Neural cell (in vitro differentiated cells): ENCODE results near the gene RP9.

ENCODE experiments used
- EZH2 ChIP-seq: fragments of 200-600, 300-800 bp; shearing (Covaris generic), sonication (generic); IDR thresholded peaks from 2 replicates; pipeline ENCODE4 v1.6.1; 2014; ENCODE audit warnings: antibody characterized with exemption, low read length, borderline replicate concordance, mild to moderate bottlenecking; ENCODE audit not compliant: insufficient read depth, poor library complexity, severe bottlenecking
- SMC3 ChIP-seq: fragments of 450-650 bp; conservative IDR thresholded peaks from 2 replicates; pipeline ENCODE4 v1.6.1; 2014; ENCODE audit warnings: antibody characterized with exemption, mild to moderate bottlenecking, moderate library complexity; ENCODE audit not compliant: poor library complexity
- TF ChIP-seq, protein P1 (sequence below): fragments of 450-650 bp; IDR thresholded peaks from 2 replicates; pipeline ENCODE4 v1.5.1; 2014; ENCODE audit warnings: antibody characterized with exemption, mild to moderate bottlenecking, moderate library complexity; ENCODE audit not compliant: poor library complexity, severe bottlenecking

DNA sequence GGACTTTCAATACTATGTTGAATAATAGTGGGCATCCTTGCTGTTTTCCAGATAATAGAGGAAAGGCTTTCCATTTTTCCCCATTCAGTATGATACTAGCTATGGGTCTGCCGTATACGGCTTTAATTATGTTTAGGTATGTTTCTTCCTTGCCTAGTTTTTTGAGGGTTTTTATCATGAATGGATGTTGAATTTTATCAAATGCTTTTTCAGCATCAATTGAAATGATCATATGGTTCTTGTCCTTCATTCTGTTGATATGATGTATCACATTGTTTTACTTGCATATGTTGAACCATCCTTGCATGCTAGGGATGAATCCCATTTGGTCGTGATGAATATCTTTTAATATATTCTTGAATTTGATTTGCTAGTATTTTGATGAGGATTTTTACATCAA is 9.2 kb upstream of the RP9 start:
- TF ChIP-seq, protein P1, sequence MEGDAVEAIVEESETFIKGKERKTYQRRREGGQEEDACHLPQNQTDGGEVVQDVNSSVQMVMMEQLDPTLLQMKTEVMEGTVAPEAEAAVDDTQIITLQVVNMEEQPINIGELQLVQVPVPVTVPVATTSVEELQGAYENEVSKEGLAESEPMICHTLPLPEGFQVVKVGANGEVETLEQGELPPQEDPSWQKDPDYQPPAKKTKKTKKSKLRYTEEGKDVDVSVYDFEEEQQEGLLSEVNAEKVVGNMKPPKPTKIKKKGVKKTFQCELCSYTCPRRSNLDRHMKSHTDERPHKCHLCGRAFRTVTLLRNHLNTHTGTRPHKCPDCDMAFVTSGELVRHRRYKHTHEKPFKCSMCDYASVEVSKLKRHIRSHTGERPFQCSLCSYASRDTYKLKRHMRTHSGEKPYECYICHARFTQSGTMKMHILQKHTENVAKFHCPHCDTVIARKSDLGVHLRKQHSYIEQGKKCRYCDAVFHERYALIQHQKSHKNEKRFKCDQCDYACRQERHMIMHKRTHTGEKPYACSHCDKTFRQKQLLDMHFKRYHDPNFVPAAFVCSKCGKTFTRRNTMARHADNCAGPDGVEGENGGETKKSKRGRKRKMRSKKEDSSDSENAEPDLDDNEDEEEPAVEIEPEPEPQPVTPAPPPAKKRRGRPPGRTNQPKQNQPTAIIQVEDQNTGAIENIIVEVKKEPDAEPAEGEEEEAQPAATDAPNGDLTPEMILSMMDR: no peak
- TF ChIP-seq SMC3: no peak
- no peak for TF ChIP-seq EZH2
